HG03095 (cell line): ENCODE measurements around the gene HOXB4.

ENCODE experiments used
- ATAC-seq: cut with Tn5 transposase; IDR thresholded peaks from one replicate; pipeline ENCODE4 v1.9.1; 2021; ENCODE audit warnings: moderate library complexity; ENCODE audit not compliant: unreplicated experiment

HOXB4 gene

DNA sequence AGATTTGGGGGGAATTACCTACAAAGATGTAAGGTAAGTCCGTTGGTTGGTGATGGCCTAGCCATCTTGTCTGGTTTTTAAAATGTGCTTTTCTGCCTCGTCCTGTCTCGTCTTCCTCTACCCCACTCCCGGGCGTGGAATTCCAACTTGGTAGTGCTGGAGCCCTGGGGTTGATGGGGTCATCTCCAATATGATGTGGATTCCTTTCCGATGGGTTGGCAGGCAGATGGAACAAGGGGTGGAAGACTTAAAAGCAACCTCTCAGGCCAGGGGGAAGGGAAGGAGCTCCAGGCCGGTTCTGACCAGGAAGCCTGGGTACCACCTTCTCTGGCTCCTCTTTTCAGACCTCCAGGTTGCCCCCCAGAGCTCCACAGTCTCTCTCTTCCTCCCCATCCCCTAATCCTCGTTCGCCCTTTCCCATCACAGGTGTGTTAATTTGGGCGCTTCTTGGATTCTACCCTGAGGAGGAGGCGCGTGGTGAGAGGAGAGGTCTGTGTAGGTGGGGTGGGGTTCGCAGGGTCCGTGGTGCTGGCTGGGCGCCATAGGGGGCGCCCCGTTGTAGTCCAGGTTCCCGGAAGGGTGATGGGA is 28.1 kb downstream of the HOXB4 start:
- ATAC-seq, result no peak

GRCh38 chr17:48549281-48549630 is 28.9 kb downstream of the HOXB4 start:
- ATAC-seq, result no peak

- ATAC-seq, result no peak
Measured at GRCh38 chr17:48548523-48549280, 29.4 kb downstream of the HOXB4 start.

GRCh38 chr17:48547808-48548522 is 30.2 kb downstream of the HOXB4 start:
- no peak for ATAC-seq

DNA sequence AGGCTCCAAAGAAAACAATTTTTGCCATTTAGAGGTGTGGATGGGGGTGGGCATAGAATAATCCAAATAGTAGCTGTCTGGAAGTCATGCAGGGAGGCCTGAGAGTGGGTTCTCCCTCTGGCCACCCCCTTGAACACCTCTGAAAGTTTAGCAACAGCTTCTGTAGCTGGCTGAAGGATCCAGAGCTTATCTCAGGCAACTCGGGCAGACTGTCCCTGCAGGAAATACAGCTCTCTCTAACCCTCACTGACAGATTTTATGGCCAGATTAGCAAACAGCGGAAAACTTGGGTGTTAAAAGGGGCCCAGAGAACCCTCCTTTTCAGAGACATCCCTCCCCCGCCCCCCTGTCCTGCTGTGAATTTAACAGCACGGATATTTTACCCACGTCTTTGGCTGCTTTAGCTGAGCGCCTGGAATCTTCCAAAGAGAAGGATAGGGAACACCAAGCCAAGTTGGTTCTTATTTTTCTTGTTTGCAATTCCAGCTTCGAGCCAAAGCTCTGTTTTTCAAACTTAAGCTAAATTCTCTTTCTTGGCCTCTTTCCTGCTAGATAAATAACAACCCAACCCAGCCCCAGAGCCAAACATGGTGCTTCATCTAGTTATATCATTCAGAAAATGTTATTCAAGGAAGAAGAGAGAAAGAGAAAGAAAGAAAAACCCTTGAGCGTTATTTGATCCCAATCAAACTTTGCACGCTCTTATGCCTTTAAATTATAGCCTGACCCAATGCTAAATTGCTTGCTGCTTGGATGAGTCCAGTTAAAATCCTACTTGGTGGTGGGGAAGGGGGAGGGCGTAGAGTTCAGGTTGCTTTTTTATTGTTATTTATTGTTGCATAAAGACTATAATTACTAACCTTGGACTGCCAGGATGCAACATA is 31.0 kb downstream of the HOXB4 start:
- ATAC-seq, result no peak

GRCh38 chr17:48546137-48546923 is 31.8 kb downstream of the HOXB4 start:
- ATAC-seq, result no peak

DNA sequence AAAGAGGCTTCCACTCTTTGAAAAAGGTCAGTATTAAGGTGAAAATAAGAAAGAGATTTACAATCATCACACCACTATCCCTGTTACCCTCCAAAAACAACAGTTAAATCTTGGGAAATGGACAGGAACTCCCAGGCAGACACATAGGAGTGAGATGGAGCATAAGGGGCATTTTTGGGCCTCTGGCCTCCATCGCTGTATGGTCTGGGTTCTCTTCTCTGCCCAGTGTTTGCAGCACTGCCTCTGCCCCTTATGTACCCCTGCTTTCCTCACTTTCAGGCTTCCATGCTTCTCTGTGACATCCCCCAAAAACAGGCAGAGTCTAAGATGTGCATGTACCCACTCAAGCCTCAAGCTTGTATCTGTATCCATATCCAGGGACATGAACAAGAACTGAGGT is 32.6 kb downstream of the HOXB4 start:
- ATAC-seq, result no peak

DNA sequence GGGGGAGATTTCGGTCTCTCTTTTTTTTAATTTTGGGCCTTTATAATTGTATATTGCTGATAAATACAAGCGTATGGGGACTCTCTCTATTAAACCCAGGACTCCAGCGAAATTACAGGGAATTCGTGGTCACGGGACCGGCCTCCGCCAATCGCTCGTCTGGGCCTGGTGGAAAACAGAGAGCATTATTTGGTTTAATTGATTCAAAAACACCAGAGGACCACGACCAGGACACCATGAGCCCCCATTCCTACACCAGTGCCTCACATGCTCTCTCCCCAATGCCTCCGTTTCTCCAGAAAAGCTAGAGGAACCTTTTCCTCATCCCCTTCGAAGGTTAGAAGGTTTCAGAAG is 33.2 kb downstream of the HOXB4 start, which contains the start of gene HOXB2:
Gene HOXB2 (minus strand): TSS at position 88 of the 354 bp plus-strand sequence. CDS start 198 bp downstream, outside the sequence.
- no peak for ATAC-seq

GRCh38 chr17:48544349-48545021 is 33.7 kb downstream of the HOXB4 start:
- ATAC-seq, result no peak

DNA sequence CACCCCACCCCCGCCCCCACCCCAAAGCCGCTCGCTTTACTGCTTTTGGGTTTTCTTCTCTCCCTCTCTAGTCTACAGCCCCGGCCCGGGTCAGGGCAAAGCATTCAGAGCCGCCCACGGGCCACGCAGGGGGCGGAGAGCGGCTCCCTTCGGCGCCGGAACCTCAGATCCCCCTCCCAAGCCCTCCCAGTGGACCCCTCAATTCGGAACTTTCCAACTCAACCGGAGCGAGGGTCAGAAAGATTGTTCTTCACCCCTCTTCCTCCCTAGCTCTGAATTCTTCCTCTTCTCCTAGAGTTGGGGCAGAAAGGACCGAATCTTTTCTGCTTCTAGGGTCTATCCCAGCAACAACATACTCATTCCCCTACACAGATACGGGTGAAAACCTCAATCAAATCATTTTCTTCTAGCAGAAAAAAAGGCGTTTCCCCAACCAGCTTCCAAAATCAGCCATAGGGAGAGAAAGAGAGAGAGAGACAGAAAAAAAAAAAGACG is 34.2 kb downstream of the HOXB4 start:
- no peak for ATAC-seq

GRCh38 chr17:48543107-48543853 is 34.9 kb downstream of the HOXB4 start:
- no peak for ATAC-seq

DNA sequence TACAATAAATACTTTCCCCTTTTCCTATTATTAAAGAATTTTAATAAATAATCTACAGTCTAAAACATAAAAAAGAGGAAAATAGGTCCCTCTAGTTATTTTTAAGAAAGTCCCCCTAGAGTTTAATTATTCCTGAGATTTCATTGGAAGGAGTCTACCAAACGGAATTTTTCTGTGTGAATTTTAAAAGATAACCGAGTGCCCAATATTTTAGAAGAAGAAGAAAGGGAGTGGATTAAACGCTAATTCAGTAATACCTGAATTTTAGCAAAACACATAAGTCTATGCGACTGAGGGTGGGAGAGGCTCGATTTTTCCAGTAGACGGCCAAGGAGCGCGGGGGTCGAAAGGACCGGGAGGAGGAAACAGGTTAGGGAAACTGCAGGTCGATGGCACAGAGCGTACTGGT is 35.4 kb downstream of the HOXB4 start:
- ATAC-seq, result no peak

- ATAC-seq, result no peak
Measured at GRCh38 chr17:48542114-48542656, 36.0 kb downstream of the HOXB4 start.

DNA sequence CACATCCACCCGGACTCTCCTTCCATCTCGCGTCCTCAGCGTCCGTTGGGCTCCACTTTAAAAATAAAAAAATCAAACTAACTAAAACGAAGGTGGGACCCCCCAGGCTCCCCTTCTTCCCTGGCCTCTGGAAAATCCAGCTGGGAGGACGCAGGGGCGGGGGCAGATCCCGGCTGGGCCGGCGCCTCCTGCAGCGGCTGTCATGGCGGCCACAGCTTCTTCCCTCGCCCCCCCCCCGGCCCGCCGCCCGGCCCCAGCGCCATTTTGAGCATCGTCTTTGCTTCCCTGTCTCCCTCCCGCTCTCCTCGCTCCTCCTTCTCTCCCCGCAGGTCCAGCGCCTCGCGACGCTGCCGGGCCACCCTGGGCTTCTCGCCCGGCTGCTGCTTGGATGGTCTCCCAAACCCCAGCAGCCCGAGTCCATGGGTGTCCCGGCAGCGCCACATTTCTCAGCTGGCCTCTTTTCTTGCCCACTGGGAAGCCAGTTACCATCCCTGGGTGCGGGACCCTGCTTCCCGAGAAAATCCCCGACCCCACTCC is 36.5 kb downstream of the HOXB4 start:
- ATAC-seq, result no peak

DNA sequence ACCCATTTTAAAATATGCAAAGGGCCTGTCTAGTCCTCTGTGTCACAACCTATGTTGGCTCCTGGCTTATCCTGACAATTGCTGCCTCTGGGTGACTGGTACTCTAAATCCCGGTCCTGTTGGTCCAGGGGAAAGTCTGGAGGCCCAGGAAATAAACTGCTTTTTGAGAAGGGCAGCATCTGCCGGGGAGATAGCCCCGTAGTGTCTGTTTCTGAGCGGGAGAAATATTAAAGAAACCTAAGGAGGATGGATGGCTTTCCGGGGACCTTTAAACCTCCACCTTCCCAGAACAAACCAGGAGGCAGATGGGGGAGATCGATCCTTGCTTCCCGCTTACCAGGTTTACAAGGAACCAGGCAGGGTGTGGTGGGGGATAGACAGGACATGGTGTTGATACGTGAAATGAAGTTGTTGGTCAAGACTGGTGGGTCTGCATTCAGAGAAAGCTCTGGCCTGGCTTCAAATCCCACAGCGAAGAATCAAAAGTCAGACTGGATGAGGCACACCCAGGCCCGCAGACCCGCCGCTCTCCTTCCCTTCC is 37.0 kb downstream of the HOXB4 start:
- ATAC-seq, result no peak

- ATAC-seq, result no peak
Measured at GRCh38 chr17:48540213-48540612, 37.9 kb downstream of the HOXB4 start.

GRCh38 chr17:48539177-48539576 is 39.0 kb downstream of the HOXB4 start:
- no peak for ATAC-seq

- no peak for ATAC-seq
Measured at GRCh38 chr17:48537316-48537715, 40.8 kb downstream of the HOXB4 start.
